Measurements from ENCODE around the gene ANOS1. TPM values are rescaled to one million over a fixed set of nuclear protein-coding genes. Genes with fewer than 3 reads are reported as not detected.

The ANOS1 gene
- polyA plus RNA-seq, 1 of the 3 experiments (the other 2 are of a cell fraction): under 0.01 TPM

DNA sequence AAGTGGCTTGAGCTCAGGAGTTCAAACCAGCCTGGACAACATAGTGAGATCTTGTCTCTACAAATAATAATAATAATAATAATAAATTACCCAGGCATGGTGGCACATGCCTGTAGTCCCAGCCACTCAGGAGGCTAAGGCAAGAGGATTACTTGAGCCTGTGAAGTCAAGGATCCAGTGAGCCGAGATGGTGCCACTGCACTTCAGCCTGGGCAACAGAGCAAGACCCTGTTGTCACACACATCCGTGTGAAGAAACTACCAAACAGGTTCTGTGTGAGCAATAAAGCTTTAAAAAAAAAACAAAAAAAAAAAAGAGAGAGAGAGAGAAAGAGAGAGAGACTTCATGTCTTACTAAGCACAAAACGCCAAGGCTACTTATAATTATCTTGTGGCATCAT lies 42.5 kb downstream of the ANOS1 start:
- 5% methylated on average over 3 of the region's 3 CpGs for WGBS (ENCODE audit: low lambda C conversion rate)
- no peaks in the 10 kb centered on the region for H3K9me3 ChIP-seq
- no peak overlapping the region for H3K9ac ChIP-seq
- no peaks in the 10 kb centered on the region for H3K9me2 ChIP-seq
- no peaks in the 10 kb centered on the region for H3K79me2 ChIP-seq (ENCODE audit: insufficient read depth)
- TF ChIP-seq EZH2phosphoT487 (IDR thresholded peaks at IDR 0.05; ENCODE audit: borderline replicate concordance, low read depth): no peak
- no peak for TF ChIP-seq RXRA (IDR thresholded peaks at IDR 0.05; ENCODE audit: borderline replicate concordance, low read depth)
- TF ChIP-seq RCOR1 (IDR thresholded peaks at IDR 0.05; ENCODE audit: low read length): no peak
- no peak for TF ChIP-seq ELF1 (IDR thresholded peaks at IDR 0.05)
- TF ChIP-seq, protein P1, sequence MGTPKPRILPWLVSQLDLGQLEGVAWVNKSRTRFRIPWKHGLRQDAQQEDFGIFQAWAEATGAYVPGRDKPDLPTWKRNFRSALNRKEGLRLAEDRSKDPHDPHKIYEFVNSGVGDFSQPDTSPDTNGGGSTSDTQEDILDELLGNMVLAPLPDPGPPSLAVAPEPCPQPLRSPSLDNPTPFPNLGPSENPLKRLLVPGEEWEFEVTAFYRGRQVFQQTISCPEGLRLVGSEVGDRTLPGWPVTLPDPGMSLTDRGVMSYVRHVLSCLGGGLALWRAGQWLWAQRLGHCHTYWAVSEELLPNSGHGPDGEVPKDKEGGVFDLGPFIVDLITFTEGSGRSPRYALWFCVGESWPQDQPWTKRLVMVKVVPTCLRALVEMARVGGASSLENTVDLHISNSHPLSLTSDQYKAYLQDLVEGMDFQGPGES (IDR thresholded peaks at IDR 0.05; ENCODE audit: low read depth, low read length): no peak
- TF ChIP-seq TAF1 (IDR thresholded peaks at IDR 0.05; ENCODE audit: borderline replicate concordance, low read depth, low read length): no peak
- no peak for TF ChIP-seq TCF12 (IDR thresholded peaks at IDR 0.05)
- no peak for TF ChIP-seq RFX5 (IDR thresholded peaks at IDR 0.05; ENCODE audit: low read length)
- DNase-seq: no peak
- H3K4me1 ChIP-seq (ENCODE audit: control insufficient read depth in 1 of 2, insufficient read depth in 2 of 2, low read depth in 1 of 2, low read length in 1 of 2): no peaks in the 10 kb centered on the region
- no peaks in the 10 kb centered on the region for H4K20me1 ChIP-seq (ENCODE audit: insufficient read depth)
- no peaks in the 10 kb centered on the region for H3K36me3 ChIP-seq (replicated peaks in 1 of 2; ENCODE audit: control insufficient read depth in 1 of 2, insufficient read depth in 2 of 2, low read length in 1 of 2)
- no peaks in the 10 kb centered on the region for H3K27me3 ChIP-seq (ENCODE audit: insufficient read depth)
- ChIA-PET CTCF (no interaction called here), POLR2A (no interaction called here)
- H3K27ac ChIP-seq (ENCODE audit: low read depth in 2 of 2, low read length in 1 of 2): no peak overlapping the region
- no peak overlapping the region for H2AFZ ChIP-seq (ENCODE audit: low read depth)
- no peaks in the 10 kb centered on the region for H3F3A ChIP-seq (replicated peaks; ENCODE audit: insufficient read depth)
- no peak overlapping the region for H3K4me2 ChIP-seq
- H3K4me3 ChIP-seq (ENCODE audit: low read depth in 2 of 2, low read length in 1 of 2): no peak overlapping the region

DNA sequence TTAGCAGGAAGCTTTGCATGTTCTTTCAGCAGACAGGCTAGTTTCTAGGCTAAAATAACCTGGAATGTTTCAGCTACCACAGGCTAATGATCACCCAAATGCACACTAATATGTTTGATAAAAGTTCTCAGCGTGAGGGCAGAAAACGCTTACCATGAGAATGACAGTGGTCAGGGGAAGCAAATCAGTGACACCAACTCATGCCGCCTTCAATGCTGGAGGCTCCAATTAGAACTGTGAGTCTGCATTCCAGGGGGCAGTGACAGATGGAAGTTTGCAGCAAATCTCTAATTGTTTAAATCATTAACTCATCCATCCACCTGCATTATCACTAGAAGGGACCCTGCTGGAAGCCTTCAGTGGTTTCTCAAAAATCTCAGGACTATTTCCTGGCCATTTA lies 43.2 kb downstream of the ANOS1 start:
- Histone ChIP-seq H3K27me3 (ENCODE audit: insufficient read depth) (no peaks in the 10 kb centered on the region), H3K4me2 (no peak overlapping the region), H3K9ac (no peak overlapping the region), H3K4me3 (ENCODE audit: low read depth in 2 of 2, low read length in 1 of 2) (no peak overlapping the region), H3K27ac (ENCODE audit: low read depth in 2 of 2, low read length in 1 of 2) (no peak overlapping the region), H3K9me3 (no peaks in the 10 kb centered on the region), H3K4me1 (ENCODE audit: control insufficient read depth in 1 of 2, insufficient read depth in 2 of 2, low read depth in 1 of 2, low read length in 1 of 2) (no peaks in the 10 kb centered on the region), H3F3A (replicated peaks; ENCODE audit: insufficient read depth) (no peaks in the 10 kb centered on the region), H3K36me3 (replicated peaks in 1 of 2; ENCODE audit: control insufficient read depth in 1 of 2, insufficient read depth in 2 of 2, low read length in 1 of 2) (no peaks in the 10 kb centered on the region), H3K79me2 (ENCODE audit: insufficient read depth) (no peaks in the 10 kb centered on the region), H2AFZ (ENCODE audit: low read depth) (no peak overlapping the region), H4K20me1 (ENCODE audit: insufficient read depth) (no peaks in the 10 kb centered on the region), H3K9me2 (no peaks in the 10 kb centered on the region)
- 24% methylated on average over 3 of the region's 3 CpGs for WGBS (ENCODE audit: low lambda C conversion rate)
- TF ChIP-seq MEF2A (IDR thresholded peaks at IDR 0.05; ENCODE audit: borderline replicate concordance, low read depth) (no peak), GABPA (IDR thresholded peaks at IDR 0.05; ENCODE audit: low read depth) (no peak)
- TF ChIP-seq, protein P2, sequence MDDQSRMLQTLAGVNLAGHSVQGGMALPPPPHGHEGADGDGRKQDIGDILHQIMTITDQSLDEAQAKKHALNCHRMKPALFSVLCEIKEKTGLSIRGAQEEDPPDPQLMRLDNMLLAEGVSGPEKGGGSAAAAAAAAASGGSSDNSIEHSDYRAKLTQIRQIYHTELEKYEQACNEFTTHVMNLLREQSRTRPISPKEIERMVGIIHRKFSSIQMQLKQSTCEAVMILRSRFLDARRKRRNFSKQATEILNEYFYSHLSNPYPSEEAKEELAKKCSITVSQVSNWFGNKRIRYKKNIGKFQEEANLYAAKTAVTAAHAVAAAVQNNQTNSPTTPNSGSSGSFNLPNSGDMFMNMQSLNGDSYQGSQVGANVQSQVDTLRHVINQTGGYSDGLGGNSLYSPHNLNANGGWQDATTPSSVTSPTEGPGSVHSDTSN (IDR thresholded peaks at IDR 0.05): no peak
- CTCF ChIA-PET: no interaction called here
- POLR2A ChIA-PET: no interaction called here
- DNase-seq: no peak
